Kidney (tissue), 14 donors: Measurements from ENCODE around the gene SCFD2. TPM values are rescaled to one million over a fixed set of nuclear protein-coding genes. Genes with fewer than 3 reads are reported as not detected.
"Not testable (repeated sequence)": the region's sequence is repeated elsewhere in the genome, so short reads cannot be mapped to it uniquely, and the experiment has no call there.

Experiments
- DNase-seq, 5 donors: peaks; one replicate each; pipeline ENCODE4 v3.0.0-alpha.2; 2013 to 2020
- FAIRE-seq: peaks from 2 replicates; lab custom pipeline; 2012; peaks lifted over from hg19 to GRCh38; lab: Jason Lieb, UNC
- H3K27ac ChIP-seq, 2 donors: one replicate each; pipeline ENCODE4 v1.7.0; 2013; ENCODE audit warnings: low read depth in 2 of 2, low read length in 2 of 2, inconsistent platforms in 1 of 2
- H3K27me3 ChIP-seq: one replicate; pipeline ENCODE4 v1.7.1; 2013; ENCODE audit warnings: low read length, inconsistent platforms; ENCODE audit not compliant: control insufficient read depth, insufficient read depth
- H3K36me3 ChIP-seq, 3 donors: one replicate each; pipeline versions ENCODE4 v1.7.0 to v1.7.1; 2013; ENCODE audit warnings: low read length in 3 of 3, control low read depth in 1 of 3, inconsistent platforms in 1 of 3; ENCODE audit not compliant: insufficient read depth in 3 of 3, control insufficient read depth in 2 of 3
- H3K4me1 ChIP-seq, 3 donors: one replicate each; pipeline versions ENCODE4 v1.7.0 to v1.7.1; 2013; ENCODE audit warnings: low read length in 3 of 3, inconsistent platforms in 1 of 3, low read depth in 1 of 3; ENCODE audit not compliant: control insufficient read depth in 2 of 3, insufficient read depth in 2 of 3
- H3K4me3 ChIP-seq, 3 donors: one replicate each; pipeline versions ENCODE4 v1.7.0 to v1.8.1; 2013; ENCODE audit warnings: low read length in 3 of 3, control low read depth in 1 of 3, inconsistent platforms in 1 of 3
- H3K9ac ChIP-seq, 3 donors: one replicate each; pipeline versions ENCODE4 v1.7.0 to v1.7.1; 2013; ENCODE audit warnings: low read length in 3 of 3, control low read depth in 1 of 3, inconsistent platforms in 1 of 3
- H3K9me3 ChIP-seq, 3 donors: one replicate each; pipeline versions ENCODE4 v1.7.0 to v1.7.1; 2013; ENCODE audit warnings: low read length in 3 of 3, control low read depth in 1 of 3, inconsistent platforms in 1 of 3; ENCODE audit not compliant: control insufficient read depth in 2 of 3, insufficient read depth in 1 of 3
- CTCF ChIP-seq: IDR thresholded peaks from 3 replicates; pipeline ENCODE4 v1.5.1; 2012; ENCODE audit warnings: mild to moderate bottlenecking, moderate library complexity, borderline replicate concordance; ENCODE audit not compliant: insufficient read depth; ENCODE audit errors: extremely low read depth
- intact Hi-C: fragments of 100-400 bp; cut with DNase I; formaldehyde crosslinking; loops from one replicate; pipeline ENCODE4 v1.11.1; 2022
- polyA plus RNA-seq: library from polyadenylated mRNA; stranded (reverse); fragments of 350-450 nt; fragmentation: Illumina TruSeq; extraction: RNeasy Lipid Tissue Mini Kit (QIAGEN cat#74804); gene quantifications from one replicate; pipeline ENCODE4 v1.2.3, GENCODE V29; 2014; ENCODE audit warnings: low read depth, low replicate concordance; ENCODE audit not compliant: insufficient read depth
- total RNA-seq: library from RNA; stranded (reverse); fragmentation: NEBNext Ultra II Directional; extraction: Animal tissue kit (Norgen Biotek cat#: 25700); gene quantifications from one replicate; pipeline ENCODE4 v1.2.1, GENCODE V29; 2021
- donor health status: control.
- donor health status: control.
- donor health status: control.
- donor health status: control.
- donor health status: control.
- donor health status: DM: yes; HTN: yes; CAD: no.
- donor health status: Normal renal cell carcinoma (clear cell type).

Gene SCFD2
- total and polyA plus RNA-seq, 2 donors from 2014 or later, result 6.1 to 20.8 TPM

- H3K4me1 ChIP-seq, result no peaks in the 10 kb centered on the region
- H3K27ac ChIP-seq, result no peak overlapping the region
- no peak overlapping the region for H3K9ac ChIP-seq
- no peak overlapping the region for H3K4me3 ChIP-seq
- H3K36me3 ChIP-seq, result no peaks in the 10 kb centered on the region
- no peak for TF ChIP-seq CTCF
- no peaks in the 10 kb centered on the region for H3K9me3 ChIP-seq
- intact Hi-C loops, result no loop called here
- no peaks in the 10 kb centered on the region for H3K27me3 ChIP-seq
- FAIRE-seq, result no peak
- DNase-seq, result no peak
These were observed 58.7 kb downstream of the SCFD2 start for GRCh38 chr4:53307210-53307609.

- DNase-seq, result no peak
- FAIRE-seq, result no peak
- Histone ChIP-seq H3K9me3 (no peaks in the 10 kb centered on the region), H3K27me3 (no peaks in the 10 kb centered on the region), H3K4me1 (no peaks in the 10 kb centered on the region), H3K4me3 (no peak overlapping the region), H3K9ac (no peak overlapping the region), H3K36me3 (no peaks in the 10 kb centered on the region), H3K27ac (no peak overlapping the region)
- TF ChIP-seq CTCF, result no peak
- intact Hi-C loops, result no loop called here
These were observed 59.1 kb downstream of the SCFD2 start for GRCh38 chr4:53306729-53307128.

- H3K27ac ChIP-seq, H3K4me3 ChIP-seq, H3K9ac ChIP-seq, intact Hi-C loops, H3K27me3 ChIP-seq, H3K4me1 ChIP-seq, H3K36me3 ChIP-seq, FAIRE-seq, DNase-seq: not testable (repeated sequence)
- peaks cover 0 to 29% (median 2%) of the 10 kb centered on the region in 3 donors for H3K9me3 ChIP-seq
These were observed 73.7 kb downstream of the SCFD2 start for GRCh38 chr4:53292209-53292608.

- Histone ChIP-seq H3K4me3 (no peak overlapping the region), H3K27me3 (no peaks in the 10 kb centered on the region), H3K36me3 (no peaks in the 10 kb centered on the region), H3K9me3 (no peaks in the 10 kb centered on the region), H3K27ac (no peak overlapping the region), H3K9ac (no peak overlapping the region), H3K4me1 (no peaks in the 10 kb centered on the region)
- no peak for TF ChIP-seq CTCF
- intact Hi-C loops, result no loop called here
- DNase-seq (no peak), FAIRE-seq (no peak)
These were observed 84.4 kb downstream of the SCFD2 start for GRCh38 chr4:53281438-53281837.
